ENCODE measurements around the gene LSM3.

DNA sequence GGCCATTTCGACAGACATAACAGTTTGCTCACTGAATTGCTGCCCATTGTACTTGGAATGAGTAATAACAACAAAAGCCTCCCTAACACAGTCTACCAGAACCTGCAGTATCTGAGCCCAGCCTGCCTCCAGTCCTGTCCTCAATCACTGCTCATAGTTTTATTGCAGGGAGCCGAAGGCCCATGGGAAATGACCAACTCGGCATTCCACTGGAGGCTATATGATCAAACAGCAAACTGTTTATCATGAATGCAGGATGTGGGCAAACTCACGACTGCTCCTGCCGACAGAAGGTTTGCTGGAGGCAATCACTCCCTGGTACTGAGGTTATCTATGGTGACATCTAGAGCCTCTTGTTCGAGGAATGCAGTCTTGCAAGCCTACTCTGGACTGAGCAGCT is 46.3 kb downstream of the LSM3 start:
- no peak for TF ChIP-seq CTCF (IDR thresholded peaks at IDR 0.05)
- no peak for TF ChIP-seq POLR2A (IDR thresholded peaks at IDR 0.05)

All from adrenal gland (tissue), 5 donors.